ENCODE measurements around the gene SMARCB1.

SMARCB1 gene

DNA sequence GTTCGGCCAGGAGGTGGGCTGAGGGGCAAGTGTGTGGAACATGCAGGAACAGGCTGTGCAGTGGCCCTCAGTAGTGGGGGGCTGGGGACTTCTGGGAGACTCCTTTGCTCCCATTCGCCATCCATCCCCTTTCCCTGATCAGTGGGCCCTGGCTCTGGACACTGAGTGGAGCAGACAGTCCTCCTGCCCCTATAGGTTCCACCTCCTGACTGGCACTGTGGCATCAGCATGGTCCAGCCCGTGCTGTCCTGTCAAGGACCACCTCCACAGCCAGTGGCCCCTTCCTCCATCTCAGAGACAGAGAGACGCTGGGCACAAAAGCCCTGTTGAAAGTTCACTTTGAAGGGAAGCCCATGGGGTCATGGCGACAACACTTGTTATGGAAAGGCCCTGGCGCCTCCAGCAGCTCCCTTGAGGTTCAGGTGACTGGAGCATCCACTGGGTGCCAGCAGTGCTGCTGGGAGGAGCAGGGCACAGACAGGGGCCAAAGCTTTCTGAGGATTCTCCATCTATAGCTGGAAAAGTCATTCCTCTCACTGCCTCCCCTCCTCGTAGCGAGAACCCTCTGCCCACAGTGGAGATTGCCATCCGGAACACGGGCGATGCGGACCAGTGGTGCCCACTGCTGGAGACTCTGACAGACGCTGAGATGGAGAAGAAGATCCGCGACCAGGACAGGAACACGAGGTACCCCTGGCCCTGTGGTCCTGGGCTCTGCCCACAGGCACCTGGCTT, 46.4 kb downstream of the SMARCB1 start:
- no peak for DNase-seq

DNA sequence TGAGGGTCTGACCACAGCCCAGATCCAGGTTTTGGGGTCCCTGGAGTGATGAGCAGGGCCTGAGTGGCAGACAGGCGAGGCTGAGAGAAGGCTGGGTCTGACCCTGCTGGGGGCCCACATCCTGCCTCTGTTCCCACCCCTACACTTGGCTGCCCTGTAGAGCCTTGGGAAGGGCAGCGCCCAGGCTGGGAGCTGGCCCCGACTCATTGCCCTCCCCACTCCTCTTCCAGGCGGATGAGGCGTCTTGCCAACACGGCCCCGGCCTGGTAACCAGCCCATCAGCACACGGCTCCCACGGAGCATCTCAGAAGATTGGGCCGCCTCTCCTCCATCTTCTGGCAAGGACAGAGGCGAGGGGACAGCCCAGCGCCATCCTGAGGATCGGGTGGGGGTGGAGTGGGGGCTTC, 47.1 kb downstream of the SMARCB1 start:
- DNase-seq: no peak

DNA sequence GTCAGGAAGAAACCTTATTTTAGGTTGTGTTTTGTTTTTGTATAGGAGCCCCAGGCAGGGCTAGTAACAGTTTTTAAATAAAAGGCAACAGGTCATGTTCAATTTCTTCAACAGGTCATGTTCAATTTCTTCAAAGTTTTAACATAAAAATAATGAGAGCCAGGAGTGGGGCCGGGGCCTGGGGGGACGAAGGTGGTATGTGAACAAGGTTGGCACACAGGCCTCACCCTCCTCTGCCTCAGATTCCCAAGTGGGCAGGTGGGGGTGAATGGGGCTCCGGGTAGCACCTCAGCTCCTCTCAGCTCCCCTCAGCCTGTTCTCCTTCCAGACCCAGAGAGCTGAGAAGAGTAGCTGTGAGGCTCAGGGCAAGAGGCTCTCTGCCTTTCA, 47.6 kb downstream of the SMARCB1 start:
- no peak for DNase-seq

DNA sequence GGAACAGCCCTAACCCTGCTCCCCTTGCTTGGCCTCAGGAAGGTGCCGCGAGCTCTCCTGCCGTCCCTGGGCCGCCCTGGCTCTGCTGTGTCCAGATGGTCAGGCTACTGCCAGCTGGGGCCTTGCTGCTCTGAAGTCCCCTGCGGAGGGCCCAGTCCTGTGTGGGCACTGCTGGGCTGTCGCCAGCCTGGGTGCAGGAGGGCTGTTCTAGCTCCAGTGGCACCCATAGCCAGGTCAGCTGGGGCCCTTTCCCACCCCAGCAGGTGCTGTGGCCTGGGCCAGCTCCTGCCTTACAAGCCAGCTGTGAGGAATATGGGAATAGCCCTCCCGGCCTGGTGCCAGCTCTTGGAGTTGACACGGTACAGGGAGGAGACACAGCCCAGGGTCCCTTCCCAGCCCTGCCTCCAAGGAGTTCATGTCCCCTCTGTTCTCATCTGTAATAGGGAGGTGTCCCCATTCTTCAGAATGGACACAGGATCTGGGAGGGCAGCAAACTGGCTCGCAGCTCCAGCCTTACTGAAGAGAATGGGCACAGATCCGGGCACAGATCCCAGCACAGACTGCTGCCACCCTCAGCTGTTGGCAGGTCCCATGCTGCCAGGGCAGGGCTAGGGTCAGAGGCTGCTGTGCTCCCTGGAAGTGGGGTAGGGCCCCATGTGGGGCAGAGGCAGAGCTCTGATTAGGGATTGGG, 48.2 kb downstream of the SMARCB1 start:
- no peak for DNase-seq

DNA sequence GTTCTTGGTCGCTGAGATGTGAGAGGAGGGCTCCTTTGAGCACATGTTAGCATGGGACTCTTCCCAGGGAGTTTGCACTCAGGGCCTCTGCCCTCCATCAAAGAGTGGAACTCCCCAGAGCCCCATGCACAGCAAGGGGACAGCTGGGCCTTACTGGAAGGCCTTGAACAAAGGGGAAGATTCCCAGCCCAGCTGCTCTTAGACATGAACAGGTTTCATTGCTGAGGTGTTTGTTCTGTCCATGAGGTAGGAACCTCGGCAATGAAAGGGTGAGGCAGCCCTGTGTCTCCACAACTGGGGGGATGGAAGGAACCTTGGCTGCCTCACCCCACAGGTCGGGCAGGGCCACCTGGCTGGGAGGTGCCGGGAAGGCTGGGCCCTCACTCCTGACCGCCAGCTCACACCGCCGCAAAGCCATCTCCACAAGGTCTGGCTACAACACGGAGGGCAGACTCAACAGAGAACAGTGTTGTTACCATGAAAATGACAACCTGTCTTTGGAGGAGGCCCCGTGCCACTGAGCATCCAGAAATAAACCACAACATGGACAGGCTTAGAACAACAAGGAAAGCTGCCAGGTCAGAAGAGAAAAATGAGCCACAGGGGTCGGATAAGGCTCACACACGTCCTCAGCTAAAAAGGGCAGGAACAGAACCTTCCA, 48.8 kb downstream of the SMARCB1 start:
- DNase-seq: no peak

DNA sequence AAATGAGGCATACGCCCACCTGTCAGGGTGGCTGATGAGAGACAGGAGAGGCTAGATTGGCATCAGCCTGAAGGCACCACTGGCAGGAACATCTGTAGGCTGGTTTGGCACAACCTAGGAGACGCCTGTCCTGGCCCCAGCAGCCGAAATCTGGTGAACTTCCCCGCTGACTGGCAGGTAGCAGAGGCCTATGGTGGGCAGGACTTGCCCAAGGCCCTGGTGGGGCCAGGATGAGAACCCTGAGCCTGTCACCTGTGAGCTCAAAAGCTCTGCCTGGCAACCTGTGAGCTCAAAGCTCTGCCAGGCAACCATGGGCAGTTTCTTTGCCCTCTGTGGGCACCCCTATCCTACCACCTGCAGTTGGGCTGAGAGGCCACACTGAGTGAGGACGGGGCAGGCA, 49.5 kb downstream of the SMARCB1 start:
- DNase-seq: no peak

DNA sequence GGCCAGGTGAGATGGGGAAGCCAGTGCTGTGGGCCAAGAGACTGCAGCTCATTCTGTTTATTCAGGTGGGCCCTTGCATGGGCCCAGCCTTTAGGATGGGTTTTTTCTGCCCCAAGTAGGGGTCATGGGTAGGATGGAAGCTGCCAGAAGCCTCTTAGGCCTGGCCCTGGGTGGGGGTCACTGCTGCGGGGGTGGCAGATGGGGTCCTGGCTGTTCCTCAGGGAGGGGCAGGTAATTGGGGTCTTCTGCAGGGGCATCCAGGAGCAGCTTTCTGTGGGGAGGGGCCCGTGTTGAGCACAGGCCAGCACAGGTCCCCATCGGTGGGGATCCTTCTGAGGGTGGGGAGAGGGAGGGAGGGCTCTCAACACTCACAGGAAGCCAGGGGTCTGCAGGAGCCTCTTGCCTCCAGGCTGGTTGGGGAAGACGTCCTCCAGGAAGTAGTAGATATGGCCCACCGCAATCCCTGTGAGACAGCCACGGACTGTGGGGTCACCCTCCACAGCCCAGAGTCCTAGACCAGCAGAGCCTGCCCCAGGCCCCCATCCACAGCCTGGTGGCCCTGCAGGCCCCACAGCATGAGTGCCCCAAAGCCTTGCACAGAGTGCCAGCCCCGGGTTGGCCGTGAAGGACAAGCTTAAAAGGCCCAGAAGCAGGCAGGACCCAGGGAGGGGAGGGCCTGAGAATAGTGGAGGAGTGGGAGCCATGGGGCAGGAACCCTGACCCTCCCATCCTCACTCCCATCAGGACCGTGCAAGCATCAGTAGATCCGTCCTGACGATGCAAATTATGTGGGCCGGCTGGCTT, 50.1 kb downstream of the SMARCB1 start:
- no peak for DNase-seq

DNA sequence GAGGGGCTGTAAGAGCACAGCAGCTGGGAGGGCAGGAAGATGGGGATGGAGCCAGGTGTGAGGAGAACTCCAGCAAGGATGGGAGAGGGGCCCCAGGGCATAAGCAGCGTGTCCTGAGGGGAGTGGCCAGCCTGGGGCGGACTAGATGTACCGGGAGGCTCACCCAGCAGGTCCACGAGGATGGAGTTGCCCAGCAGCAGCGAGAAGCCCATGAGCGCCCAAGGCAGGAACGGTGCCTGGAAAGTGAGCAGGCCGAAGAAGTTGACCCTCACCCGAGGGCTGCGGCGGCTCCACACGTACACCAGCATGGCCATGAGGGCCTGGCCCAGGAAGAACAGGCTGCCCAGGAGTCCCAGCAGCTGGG, 50.7 kb downstream of the SMARCB1 start:
- DNase-seq: no peak

DNA sequence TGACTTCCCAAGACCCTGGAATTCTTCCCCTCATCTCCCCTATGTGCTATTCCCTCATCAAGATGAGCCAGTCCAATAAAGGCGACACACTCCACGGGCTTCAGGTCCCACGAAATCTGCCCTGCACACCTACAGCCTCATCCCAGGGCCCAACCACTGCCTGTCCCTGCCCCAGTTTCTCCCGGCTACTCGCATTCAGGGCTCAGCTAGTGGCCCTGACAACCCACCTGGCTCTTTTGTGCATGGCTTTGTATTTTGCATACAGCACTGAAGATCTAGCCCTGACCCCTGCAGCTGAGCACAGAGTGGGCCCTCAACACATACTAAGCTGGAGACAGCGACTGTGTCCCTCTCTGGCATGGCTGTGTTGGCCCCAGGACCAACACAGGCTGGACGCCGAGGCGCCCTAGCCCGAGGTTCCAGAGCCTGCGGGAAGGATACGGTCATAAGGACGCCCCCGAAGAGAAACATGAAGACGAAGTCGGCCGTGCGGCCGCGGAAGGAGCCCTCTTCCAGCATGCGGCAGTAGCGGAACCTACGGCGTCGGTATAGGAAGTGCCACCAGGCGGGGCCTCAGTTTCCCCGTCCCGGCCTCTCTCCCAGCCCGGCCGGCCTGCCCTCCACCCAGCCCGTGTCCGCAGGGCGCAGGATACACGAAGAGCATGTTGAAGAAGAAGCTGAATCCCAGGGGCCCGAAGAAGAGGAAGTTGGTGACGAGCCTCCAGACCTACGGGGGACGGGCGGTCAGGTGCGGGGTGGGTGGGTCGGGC, 51.3 kb downstream of the SMARCB1 start:
- no peak for DNase-seq

DNA sequence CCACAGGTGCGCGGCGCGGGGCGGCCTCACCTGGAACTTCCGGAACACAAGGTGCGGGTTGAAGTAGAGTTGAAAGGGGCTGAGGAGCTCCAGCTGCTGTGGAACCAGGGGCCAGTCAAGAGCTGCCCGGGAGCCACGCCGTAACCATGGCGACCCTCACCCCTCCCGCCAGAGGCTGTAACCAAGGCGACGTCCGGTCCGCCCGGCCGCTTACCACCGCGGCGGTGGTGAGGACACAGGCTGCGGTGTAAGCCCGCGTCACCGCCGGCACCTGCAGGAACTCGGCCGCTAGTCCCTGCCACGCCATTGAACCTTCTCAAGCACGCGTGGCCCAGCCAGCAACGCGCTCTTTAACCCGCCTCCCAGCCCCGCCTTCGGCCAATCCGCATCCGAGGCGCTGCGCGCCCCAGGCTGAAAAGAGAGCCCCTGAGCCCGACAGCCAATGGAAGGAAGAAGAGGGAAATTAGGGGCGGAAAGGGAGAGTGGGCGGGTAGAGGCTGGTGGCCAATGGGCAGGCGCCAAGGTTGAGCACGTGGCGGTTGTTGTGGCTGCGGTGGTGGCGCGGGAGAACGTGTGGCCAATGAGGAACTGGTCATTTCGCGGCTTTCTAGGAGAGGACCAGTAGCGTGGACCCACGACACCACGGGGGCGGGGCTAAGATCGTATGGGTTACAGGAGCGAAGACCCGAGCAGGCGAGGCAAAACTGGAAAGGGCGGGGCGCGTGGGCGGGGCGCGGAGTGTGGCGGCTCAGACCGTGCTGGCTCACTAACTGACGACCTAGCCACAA, 52.1 kb downstream of the SMARCB1 start, which contains the start of gene DERL3:
TSS of gene DERL3 (minus strand) at position 326 of the 788 bp plus-strand sequence. CDS start at position 307, 19 bp downstream.
- peak; percentile 97 for DNase-seq

DNA sequence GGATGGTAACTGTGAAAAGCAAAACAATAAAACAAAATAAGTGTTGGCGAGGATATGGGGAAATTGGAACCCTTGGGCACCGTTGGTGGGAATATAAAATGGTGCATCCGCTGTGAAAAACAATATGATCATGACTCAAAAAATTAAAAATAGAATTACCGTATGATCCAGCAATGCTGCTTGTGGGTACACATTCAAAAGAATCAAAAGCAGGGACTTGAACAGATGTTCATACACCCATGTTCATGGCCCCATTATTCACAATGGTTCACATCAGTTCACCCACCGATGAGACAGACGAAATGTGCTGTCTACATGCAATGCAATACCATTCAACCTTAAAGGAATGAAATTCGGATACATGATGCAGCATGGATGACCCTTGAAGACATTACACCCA, 53.3 kb downstream of the SMARCB1 start:
- no peak for DNase-seq

DNA sequence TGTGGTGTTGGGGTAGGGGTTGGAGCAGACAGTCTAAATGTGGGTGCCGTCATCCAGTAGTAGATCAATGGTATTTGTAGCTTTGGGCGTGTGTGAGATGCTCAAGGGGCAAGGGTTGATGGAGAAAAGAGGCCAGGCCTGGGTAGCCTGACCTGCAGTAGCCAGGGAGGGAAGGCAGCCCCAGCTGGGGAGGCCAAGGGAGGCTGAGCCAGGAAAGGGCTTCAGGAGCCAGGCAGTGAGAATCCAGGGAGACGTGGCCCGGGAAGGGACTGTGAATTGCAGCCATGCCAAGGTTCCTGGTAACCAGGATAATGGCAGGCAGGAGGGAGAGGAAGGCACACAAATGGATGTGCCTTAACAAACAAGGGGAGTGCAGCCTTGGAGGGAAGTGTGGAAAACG, 54.5 kb downstream of the SMARCB1 start:
- DNase-seq: no peak

DNA sequence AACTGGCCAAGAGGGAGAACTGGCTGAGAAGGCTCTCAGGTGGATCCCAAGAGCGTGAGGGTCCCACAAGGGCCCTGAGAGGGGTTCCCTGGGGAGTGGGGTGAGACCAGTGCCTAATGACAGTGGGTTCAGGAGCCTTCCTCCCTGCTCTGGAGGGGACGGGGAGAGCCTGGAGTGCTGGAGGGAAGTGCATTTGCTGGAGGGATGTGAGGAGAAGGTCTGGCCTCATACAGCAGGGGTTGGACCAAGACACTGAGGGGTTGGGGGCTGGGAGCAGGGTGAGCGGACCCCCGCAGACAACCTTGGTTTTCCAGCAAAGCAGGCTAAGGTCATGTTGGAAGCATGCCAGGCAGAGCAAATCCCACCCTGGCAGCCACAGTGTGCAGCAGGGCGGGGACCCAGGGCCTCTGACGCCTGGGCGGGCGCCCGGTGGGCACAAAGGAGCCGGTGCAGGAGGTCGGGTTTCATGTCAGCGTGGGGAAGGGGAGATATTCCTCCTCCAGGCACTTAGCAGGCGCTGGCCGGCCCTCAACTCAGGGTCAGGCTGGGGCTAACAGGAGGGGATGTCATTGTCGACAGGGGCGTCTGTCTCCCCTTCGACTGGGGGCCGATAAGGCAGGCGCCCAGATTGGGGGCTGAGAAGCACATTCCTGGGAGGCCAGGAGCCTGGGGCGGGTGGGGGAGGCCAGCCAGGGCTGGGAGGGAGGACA, 55.1 kb downstream of the SMARCB1 start:
- no peak for DNase-seq

DNA sequence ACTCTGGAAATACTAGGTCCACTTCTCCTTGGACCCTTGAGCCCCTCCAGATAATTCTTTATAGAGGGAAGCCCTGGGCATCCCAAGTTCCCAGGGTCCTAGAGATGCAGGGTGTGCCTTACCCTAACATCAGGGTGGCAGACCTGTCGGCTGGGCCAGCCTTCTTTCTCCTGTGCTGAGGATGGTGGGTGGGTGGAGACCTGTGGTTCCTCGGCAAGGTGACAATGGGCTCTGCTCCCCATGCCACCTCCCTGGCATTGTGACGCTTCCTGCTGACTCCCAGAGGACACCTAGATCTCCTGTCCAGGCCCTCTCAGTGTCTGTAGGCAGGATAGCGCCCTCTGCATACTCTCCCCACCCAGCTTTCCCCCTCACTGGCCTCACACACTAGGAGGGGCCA, 55.8 kb downstream of the SMARCB1 start:
- no peak for DNase-seq

DNA sequence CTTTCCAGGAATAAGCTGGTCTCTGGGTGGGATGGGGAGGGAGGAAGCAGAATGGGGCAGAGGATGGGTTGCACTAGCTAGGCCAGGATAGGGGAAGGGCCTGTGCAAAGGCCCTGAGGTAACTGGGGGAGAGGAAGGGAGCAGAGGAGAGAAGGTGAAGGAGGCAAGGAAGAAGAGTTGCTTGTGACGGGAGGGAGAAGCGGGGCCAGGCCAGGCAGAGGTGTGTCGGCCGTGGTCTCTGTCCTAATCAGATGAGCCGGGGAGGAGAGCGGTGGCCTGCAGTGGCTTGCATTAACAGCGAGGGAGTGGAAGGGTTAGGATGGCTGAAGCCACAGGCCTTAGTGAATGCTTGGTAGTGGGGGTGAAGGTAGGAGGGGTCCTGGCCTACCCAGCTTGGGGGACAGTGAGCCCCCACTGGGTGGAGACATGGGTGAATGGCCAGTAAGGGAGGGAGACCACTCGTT, 58.0 kb downstream of the SMARCB1 start:
- no peak for DNase-seq

DNA sequence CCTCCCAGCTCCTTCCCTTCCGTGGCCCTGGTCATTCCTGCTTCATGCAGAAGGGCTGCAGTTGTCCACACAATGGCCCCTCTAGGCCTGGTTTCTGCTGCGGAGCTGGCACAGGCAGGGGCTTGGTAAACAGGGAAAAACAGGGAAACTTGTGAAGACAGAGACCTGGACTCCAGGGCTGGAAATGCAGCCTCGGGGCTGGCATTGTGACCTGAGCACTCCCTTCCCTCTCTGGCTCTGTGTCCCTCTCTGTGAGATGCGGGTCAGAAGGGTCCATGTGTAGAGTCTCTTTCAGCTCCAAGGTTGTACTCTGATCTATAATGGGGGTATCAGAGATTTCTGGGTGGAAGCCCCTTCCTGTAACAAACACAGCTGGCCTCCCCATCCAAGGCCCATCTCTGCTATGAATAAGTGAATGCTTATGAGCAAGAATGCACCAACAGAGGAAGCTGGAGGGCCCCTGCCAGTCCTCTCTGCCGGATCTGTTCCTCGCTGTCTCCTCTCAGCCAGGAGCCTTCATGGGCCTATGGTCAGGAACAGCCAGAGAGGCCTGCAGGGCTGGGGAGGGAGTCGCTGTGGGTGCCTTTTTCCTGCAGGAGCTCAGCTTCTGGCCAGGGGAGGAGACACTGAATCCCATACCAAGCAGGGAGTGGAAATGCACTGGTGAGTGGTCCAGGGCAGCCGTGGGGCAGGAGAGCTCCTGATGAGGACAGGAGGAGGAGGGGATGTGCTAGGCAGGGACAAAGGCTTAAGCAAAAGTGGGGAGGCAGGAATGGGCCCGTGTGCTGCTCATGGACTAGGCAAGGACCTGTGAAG, 58.7 kb downstream of the SMARCB1 start:
- no peak for DNase-seq

DNA sequence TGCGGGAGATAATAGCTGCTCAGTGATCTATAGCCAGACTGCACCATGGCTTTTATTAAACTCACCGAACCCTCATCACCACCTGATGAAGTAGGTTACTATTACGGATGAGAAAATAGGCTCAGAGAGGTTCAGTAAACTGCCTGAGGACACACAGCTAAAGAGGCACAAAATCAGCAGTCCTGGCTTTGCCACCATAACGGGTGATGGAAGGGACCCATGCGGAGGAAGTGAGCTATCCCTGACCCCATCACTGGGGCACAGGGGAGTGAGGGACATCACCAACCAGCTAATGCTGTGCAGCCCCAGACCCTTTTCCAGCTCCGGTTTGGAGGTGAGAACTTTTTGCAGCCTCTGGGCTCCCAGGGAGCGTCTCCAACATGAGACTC, 59.3 kb downstream of the SMARCB1 start:
- no peak for DNase-seq

DNA sequence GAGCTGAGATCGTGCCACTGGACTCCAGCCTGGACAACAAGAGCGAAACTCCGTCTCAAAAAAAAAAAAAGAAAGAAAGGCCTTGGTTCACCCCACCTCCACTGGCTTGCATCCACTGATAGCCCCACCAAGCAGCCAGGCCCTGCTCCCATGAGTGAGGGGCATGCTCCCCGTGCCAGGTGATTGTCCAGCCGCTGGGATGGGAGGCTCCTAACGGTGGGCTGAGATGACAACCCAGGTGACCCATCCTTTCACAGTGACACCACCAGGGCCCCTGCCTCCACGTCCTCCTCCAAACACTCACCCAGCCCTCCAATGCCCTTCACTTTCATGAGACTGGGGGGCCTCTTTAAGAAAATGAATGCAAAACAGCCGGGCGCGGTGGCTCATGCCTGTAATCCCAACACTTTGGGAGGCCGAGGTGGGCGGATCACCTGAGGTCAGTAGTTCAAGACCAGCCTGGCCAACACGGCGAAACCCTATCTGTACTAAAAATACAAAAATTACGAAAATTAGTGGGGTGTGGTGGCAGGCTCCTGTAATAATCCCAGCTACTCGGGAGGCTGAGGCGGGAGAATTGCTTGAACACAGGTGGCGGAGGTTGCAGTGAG, 60.6 kb downstream of the SMARCB1 start:
- DNase-seq: no peak
